Endothelial cell of umbilical vein (primary cell): ENCODE results near the gene MEGF11.

Source experiments
- CTCF ChIP-seq, 2 donors: IDR thresholded peaks; 1 replicate in 1 of 2; 2 replicates in 1 of 2; pipeline ENCODE4 v1.5.1; 2011; ENCODE audit warnings: low read length in 2 of 2, mild to moderate bottlenecking in 2 of 2, moderate library complexity in 2 of 2, control low read depth in 1 of 2, inconsistent platforms in 1 of 2, low read depth in 1 of 2; ENCODE audit not compliant: insufficient read depth in 1 of 2; ENCODE audit errors: extremely low read depth in 1 of 2
- EZH2 ChIP-seq: IDR thresholded peaks from 2 replicates; pipeline ENCODE4 v1.6.1; 2012; ENCODE audit warnings: borderline replicate concordance, low read depth, mild to moderate bottlenecking, moderate library complexity, low read length, inconsistent platforms; ENCODE audit not compliant: severe bottlenecking
- GATA2 ChIP-seq: IDR thresholded peaks from 2 replicates; pipeline ENCODE4 v1.7.0; 2011; ENCODE audit warnings: low read depth, mild to moderate bottlenecking, moderate library complexity, mixed read lengths, low read length; ENCODE audit not compliant: insufficient read length, insufficient read depth
- JUN ChIP-seq: IDR thresholded peaks from 2 replicates; pipeline ENCODE4 v1.6.1; 2011; ENCODE audit warnings: borderline replicate concordance, low read depth; ENCODE audit not compliant: insufficient read length, insufficient read depth
- MAX ChIP-seq: IDR thresholded peaks from 2 replicates; pipeline ENCODE4 v1.6.1; 2011; ENCODE audit not compliant: insufficient read depth, insufficient read length
- MYC ChIP-seq: IDR thresholded peaks from one replicate; pipeline ENCODE4 v1.6.1; 2011; ENCODE audit warnings: mild to moderate bottlenecking, low read depth, low read length
- POLR2A ChIP-seq: IDR thresholded peaks from 2 replicates; pipeline ENCODE4 v1.6.1; 2012; ENCODE audit warnings: low read depth, mild to moderate bottlenecking, control low read depth, low read length
- POLR2AphosphoS5 ChIP-seq: IDR thresholded peaks from 2 replicates; pipeline ENCODE4 v1.6.1; 2012; ENCODE audit warnings: low read depth, mild to moderate bottlenecking, control low read depth, low read length, moderate library complexity; ENCODE audit not compliant: insufficient read depth

GRCh38 chr15:66221126-66221525 lies 32.4 kb downstream of the MEGF11 start:
- TF ChIP-seq POLR2A, result no peak
- TF ChIP-seq JUN, result no peak
- no peak for TF ChIP-seq CTCF (IDR thresholded peaks at IDR 0.05; ENCODE audit: extremely low read depth in 1 of 2, insufficient read depth in 1 of 2, low read depth in 1 of 2, low read length in 2 of 2)
- TF ChIP-seq MAX, result no peak
- no peak for TF ChIP-seq EZH2
- TF ChIP-seq POLR2AphosphoS5, result no peak
- no peak for TF ChIP-seq MYC
- no peak for TF ChIP-seq GATA2
